ENCODE data around the gene PRKAG2.
"Not testable (repeated sequence)": the region's sequence is repeated elsewhere in the genome, so short reads cannot be mapped to it uniquely, and the experiment has no call there.

Gene PRKAG2

GRCh38 chr7:151883857-151884256 is 6.9 kb upstream of the PRKAG2 start:
- Histone ChIP-seq H3K27ac (no peak overlapping the region), H3K4me3 (no peak overlapping the region)
- DNase-seq (ENCODE audit: low spot score), result no peak
- TF ChIP-seq CTCF (IDR thresholded peaks at IDR 0.05), result no peak

DNA sequence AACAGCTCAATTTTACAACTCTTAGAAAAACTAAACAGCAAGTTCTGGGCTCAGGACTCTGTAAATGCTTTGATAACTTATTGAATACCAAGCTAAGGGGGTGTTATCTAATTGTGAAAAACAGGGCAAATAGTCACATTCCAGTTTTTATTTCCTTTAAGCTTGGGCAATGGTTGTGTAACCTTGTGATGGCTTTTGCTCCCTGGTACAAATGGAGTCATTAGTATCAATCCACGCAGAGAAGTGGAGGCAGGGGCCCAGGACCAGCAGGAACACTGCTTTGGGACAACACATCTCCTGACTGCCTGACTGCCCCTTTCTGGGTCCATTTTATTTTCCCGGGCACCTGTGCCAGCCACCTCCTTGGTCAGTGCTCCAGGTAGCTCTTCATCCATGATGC is 5.8 kb upstream of the PRKAG2 start:
- Histone ChIP-seq H3K27ac (no peak overlapping the region), H3K4me3 (no peak overlapping the region)
- DNase-seq (ENCODE audit: low spot score), result no peak
- TF ChIP-seq CTCF (IDR thresholded peaks at IDR 0.05), result no peak

DNA sequence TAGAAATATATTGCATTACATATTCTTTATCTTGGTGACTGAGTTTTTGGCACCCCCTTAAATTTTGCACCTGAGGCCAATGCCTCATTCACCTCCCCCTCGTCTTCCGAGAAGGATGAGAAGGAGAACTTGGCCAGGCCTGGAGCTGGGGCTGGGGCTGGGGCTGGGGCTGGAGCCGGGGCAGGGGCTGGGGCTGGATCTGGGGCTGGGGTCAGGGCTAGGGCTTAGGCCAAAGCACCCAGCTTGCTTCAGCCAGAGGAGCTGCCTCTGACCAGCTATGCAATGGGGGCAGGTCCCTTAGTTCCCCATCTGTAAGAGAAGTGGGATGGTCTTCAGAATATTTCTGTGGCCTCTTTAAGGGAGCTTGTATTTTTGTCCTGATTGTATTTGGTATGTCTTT is 3.8 kb upstream of the PRKAG2 start:
- H3K27ac ChIP-seq, result no peak overlapping the region
- TF ChIP-seq CTCF (IDR thresholded peaks at IDR 0.05), result no peak
- DNase-seq (ENCODE audit: low spot score), result no peak
- no peak overlapping the region for H3K4me3 ChIP-seq

GRCh38 chr7:151877911-151878835 is 1.3 kb upstream of the PRKAG2 start:
- peak overlapping the region; percentile 79 for H3K4me3 ChIP-seq
- peak overlapping the region in 1 of 2 donors; percentile 94 for H3K27ac ChIP-seq
- TF ChIP-seq CTCF (IDR thresholded peaks at IDR 0.05), result no peak
- DNase-seq (ENCODE audit: low spot score), result no peak

GRCh38 chr7:151875942-151876898 is 695 bp downstream of the PRKAG2 start:
- no peak for TF ChIP-seq CTCF (IDR thresholded peaks at IDR 0.05)
- DNase-seq (ENCODE audit: low spot score), result peak; percentile 87
- peak overlapping the region; percentile 79 for H3K4me3 ChIP-seq
- H3K27ac ChIP-seq, result peak overlapping the region; percentile 83 to 94

DNA sequence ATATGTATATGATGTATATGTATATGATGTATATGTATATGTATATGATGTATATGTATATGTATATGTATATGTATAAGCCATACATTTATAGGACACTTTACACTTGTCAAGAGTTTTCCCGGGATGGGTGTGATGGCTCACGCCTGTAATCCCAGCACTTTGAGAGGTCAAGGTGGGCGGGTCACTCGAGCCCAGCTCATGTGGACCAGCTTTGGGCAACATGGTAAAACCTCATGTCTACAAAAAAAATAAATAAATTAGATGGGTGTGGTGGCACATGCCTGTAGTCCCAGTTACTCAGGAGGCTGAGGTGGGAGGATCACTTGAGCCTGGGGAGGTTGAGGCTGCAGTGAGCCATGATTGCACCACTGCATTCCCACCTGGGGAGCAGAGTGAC is 2.4 kb downstream of the PRKAG2 start:
- Histone ChIP-seq H3K4me3 (peak overlapping the region; percentile 79), H3K27ac (peak overlapping the region in 1 of 2 donors; percentile 83)
- DNase-seq (ENCODE audit: low spot score), result not testable (repeated sequence)

GRCh38 chr7:151873402-151873965 is 3.4 kb downstream of the PRKAG2 start:
- no peak for TF ChIP-seq CTCF (IDR thresholded peaks at IDR 0.05)
- no peak for DNase-seq (ENCODE audit: low spot score)
- Histone ChIP-seq H3K27ac (no peak overlapping the region), H3K4me3 (no peak overlapping the region)

Data from coronary artery (tissue), 2 donors.